IPS-NIHi7 (cell line): ENCODE data around the gene ITGB3BP.

Experiments used
- DNase-seq: peaks from one replicate; pipeline ENCODE4 v3.0.0; 2012; ENCODE audit warnings: mixed read lengths; ENCODE audit errors: extremely low spot score

Gene ITGB3BP

GRCh38 chr1:63418101-63418500 lies 104.9 kb downstream of the ITGB3BP start:
- no peak for DNase-seq

DNA sequence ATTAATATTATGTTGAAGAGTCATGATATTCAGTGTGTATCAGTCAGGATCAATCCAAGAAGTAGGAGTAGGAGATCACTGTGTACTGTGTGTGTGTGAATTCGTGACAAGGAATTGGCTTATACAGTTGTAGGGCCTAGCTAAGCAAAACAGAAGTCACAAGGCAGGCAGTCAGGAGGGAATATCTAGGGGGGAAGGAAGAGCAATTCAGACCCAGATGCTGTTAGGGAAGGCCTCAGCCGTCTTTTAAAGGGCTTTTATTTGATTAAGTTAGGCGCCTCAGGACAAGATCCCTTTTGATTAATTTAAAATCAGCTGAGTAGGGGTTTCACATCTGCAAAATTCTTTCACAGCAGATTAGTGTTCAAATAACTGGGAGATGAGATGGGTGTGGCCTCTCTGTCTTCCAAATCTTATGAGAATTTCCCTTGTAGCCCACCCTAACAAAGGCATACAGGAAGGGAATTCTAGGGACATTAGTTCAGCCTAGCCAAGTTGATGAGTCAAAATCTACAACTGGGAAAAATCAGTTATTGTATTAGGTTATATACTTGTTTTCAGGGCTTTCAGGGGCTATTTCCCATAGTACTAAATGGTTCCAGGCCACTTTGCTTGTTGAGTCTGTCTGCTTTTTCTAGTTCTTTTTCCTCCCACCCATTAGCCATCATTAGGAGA lies 108.2 kb downstream of the ITGB3BP start:
- DNase-seq: no peak

DNA sequence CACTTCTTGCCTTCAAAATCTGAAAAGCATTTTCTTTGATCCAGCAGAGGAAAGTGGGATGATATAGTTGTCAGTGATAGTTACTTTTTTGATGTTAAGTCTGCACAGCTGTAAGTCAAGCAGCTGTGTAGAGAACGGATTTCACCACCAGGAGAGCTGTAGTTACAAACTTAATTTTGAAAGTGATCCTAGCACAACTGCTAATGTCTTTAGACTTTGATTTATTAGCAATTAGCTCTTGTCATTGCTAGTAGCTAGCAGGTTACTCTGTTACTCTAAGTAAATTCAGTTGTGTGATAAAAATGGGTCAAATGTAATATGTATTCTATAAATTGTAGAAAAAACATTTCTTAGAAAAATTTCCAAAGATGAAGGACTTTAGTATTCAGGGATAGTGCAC lies 109.6 kb downstream of the ITGB3BP start:
- DNase-seq: no peak

- DNase-seq: no peak
Observed at GRCh38 chr1:63411066-63411465, 112.0 kb downstream of the ITGB3BP start.

DNA sequence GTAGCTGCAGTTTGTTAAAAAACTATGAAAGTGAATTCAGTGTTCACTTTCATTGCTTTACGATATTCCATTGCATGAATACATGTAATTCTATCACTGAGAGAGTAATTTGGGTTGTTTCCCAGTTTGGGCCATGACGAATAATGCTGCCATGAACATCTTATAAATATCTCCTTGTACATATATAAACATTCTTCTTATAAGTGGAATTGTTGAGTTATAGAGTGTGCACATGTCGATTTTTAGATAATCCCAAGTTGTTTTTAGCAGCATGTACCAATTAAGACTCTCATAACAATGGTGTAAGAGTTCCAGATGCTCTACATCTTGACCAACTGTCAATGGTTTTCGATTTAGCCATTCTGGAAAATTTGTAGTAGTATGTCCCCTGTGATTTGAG lies 114.7 kb downstream of the ITGB3BP start:
- DNase-seq: no peak

DNA sequence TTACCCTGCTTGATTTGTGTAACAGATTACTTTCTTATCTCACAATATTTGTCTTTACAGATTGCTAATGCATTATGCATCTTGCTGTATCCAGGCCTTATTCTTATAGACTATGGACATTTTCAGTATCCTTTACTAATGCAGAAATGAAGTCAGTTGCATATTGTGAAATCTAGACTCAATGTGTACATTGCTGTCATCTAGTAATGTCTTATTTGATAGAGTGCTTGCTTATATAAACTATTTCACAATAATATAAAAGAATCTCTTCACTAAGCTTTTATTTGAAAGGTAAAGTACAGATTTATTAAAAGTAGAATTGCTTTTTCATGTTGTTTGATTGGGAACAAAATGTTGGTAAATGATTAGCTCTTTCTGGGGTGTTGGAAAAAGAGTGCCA lies 116.0 kb downstream of the ITGB3BP start:
- DNase-seq: no peak

- DNase-seq: no peak
Observed at GRCh38 chr1:63405987-63406386, 117.0 kb downstream of the ITGB3BP start.

DNA sequence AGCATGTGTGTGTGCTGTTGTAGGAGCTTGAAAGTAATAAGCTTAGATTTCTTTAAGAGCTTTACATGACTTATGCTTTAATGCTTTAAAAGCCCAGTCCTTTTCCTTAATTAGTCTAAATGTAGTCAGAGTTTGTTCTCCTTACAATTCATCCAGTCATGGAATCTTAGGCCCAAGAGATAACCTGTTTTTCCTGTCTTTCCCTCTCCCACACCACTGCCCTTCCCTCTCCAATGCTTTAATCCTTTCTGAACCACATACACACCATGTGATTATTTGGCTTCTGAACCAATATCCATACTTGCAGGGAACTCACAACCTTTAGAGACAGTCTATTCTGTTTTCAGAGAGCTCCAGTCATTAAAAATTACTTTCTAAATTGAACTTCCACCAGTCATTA lies 118.0 kb downstream of the ITGB3BP start:
- no peak for DNase-seq

DNA sequence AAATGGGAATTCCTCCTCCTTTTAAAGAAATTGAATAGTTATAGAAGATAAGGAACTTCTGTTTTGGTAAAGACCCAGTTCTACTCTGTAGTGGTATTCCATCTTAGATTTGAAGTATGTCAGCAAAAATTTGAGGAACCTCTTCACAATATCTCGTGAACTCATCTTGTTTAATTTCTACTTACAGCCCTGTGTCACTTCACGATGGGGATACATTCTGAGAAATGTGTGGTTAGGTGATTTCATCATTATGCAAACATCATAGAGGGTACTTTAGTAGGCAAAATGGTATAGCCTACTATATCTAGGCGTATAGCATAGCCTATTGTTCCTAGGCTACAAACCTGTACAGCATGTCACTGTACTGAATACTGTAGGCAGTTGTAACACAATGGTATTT lies 119.6 kb downstream of the ITGB3BP start:
- no peak for DNase-seq

DNA sequence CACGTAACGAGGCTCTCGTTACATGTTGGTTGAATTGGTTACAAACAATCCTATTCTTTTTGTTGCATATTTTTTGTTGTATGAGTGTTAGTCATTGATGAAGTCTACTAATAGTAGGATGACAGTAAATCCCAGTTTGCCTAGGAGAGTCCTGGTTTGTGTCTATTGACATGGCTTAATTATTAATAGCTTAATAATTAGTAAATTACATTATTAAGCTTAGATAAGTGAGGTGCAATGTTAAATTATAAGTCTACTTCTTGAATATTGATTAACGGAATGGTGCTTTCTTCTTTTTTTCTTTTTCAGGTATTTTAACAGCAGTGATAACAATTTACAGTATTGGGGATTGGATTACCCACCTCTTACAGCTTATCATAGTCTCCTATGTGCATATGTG lies 121.1 kb downstream of the ITGB3BP start:
- no peak for DNase-seq
